GM18505 (cell line): Measurements from ENCODE around the gene POTEF.
A peak's percentile ranks its signal among the peaks of the same experiment; 100 is the strongest.
"Not testable (repeated sequence)": the region's sequence is repeated elsewhere in the genome, so short reads cannot be mapped to it uniquely, and the experiment has no call there.

Experiments used
- ATAC-seq: cut with Tn5 transposase; IDR thresholded peaks from one replicate; pipeline ENCODE4 v1.9.1; 2021; ENCODE audit not compliant: unreplicated experiment
- POLR2A ChIP-seq: IDR thresholded peaks from 4 replicates; pipeline ENCODE4 v1.6.1; 2011; ENCODE audit warnings: borderline replicate concordance; ENCODE audit not compliant: insufficient read depth, insufficient read length; ENCODE audit errors: extremely low read depth

POTEF gene

GRCh38 chr2:130129120-130129829, at the start of gene POTEF:
Gene POTEF, minus strand, starts transcription at chr2:130129222. Its CDS starts 8,707 bp downstream, at chr2:130120515.
- ATAC-seq = not testable (repeated sequence)

GRCh38 chr2:130174866-130175265, 45.8 kb upstream of the POTEF start:
- peak; percentile 60 for ATAC-seq

GRCh38 chr2:130169896-130170295, 40.9 kb upstream of the POTEF start:
- ATAC-seq = no peak
- no peak for TF ChIP-seq POLR2A

GRCh38 chr2:130169163-130169562, 40.1 kb upstream of the POTEF start:
- not testable (repeated sequence) for ATAC-seq

GRCh38 chr2:130166611-130167010, 37.6 kb upstream of the POTEF start:
- ATAC-seq = not testable (repeated sequence)

GRCh38 chr2:130165293-130166016, 36.4 kb upstream of the POTEF start:
- TF ChIP-seq POLR2A = no peak

GRCh38 chr2:130162968-130163367, 33.9 kb upstream of the POTEF start:
- TF ChIP-seq POLR2A = no peak
- ATAC-seq = no peak

More at GRCh38 chr2:130165293-130166016, 36.4 kb upstream of the POTEF start:
- no peak for ATAC-seq

GRCh38 chr2:130162486-130162885, 33.5 kb upstream of the POTEF start:
- not testable (repeated sequence) for ATAC-seq

- ATAC-seq = not testable (repeated sequence)
These were observed 32.0 kb upstream of the POTEF start for GRCh38 chr2:130160838-130161705.

GRCh38 chr2:130160131-130160530, 31.1 kb upstream of the POTEF start:
- ATAC-seq = no peak
- TF ChIP-seq POLR2A = no peak

- ATAC-seq = not testable (repeated sequence)
These were observed 30.4 kb upstream of the POTEF start for GRCh38 chr2:130159376-130159775.

GRCh38 chr2:130158631-130159030, 29.6 kb upstream of the POTEF start:
- no peak for TF ChIP-seq POLR2A
- ATAC-seq = no peak

GRCh38 chr2:130157825-130158514, 28.9 kb upstream of the POTEF start:
- peak; percentile 70 for ATAC-seq

GRCh38 chr2:130157354-130157753, 28.3 kb upstream of the POTEF start:
- peak; percentile 41 for ATAC-seq
